HG02885 (cell line): ENCODE results near the gene RMDN3.

Experiments
- ATAC-seq: cut with Tn5 transposase; IDR thresholded peaks from one replicate; pipeline ENCODE4 v1.9.1; 2021; ENCODE audit warnings: mild to moderate bottlenecking; ENCODE audit not compliant: unreplicated experiment, poor library complexity

Gene RMDN3

GRCh38 chr15:40697916-40698315 is 57.1 kb downstream of the RMDN3 start:
- no peak for ATAC-seq

- no peak for ATAC-seq
Observed at GRCh38 chr15:40696228-40696627, 58.8 kb downstream of the RMDN3 start.

DNA sequence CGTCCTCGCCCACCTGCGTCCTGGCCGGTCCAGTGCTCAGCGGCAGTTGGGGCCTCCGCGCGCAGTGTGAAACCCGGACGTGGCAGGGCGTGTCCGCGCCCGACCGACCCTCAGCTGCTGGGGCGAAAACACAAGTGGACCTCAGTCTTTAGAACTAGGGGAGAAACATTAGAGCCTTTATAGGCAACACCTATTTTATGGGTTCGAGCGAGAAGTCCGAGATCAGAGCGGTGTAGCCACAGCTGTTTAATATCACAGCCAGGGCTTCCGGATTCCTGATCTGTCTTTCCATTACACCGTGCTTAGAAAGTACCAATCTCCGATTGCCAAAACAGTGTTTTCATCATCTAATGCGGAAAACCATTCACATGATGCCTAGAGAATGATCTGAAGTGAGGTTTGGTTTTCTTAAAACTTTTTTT is 59.6 kb downstream of the RMDN3 start:
- ATAC-seq, result peak; percentile 31

GRCh38 chr15:40694688-40695468 is 60.2 kb downstream of the RMDN3 start, which contains the start of gene RAD51:
Gene RAD51, plus strand, starts transcription at chr15:40695174. Its CDS starts 3,585 bp downstream, at chr15:40698759.
- ATAC-seq, result peak; percentile 87

DNA sequence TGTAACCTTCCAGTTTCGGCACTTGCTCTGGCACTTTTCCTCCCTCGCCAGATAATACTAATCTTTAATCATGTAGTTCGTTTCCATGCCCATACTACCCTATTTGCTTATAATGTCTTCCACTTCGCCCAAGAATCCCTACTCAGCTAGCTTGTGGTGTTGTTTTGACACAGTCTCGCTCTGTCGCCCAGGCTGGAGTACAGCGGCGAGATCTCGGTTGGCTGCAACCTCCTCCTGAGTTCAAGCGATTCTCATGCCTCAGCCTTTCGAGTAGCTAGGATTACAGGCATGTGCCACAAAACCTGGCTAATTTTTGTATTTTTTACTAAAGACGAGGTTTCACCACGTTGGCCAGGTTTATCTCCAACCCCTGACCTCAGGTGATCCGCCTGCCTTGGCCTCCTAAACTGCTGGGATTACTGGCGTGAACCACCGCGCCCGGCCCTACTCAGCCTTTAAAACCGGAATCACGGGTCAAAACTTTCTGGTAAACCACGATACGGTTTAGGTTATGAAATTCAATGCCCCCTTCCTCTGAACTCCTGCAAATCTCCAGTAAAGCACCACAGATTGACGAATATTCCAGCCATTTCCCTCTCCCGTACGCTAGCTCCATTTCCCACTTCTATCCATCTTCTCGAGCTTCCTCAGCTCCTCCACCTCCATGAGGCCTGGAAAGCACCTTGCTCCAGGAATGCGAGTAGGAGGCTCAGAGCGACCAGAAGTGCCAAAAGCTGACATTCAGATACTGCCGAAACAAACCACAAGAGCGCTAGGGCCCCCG is 61.0 kb downstream of the RMDN3 start:
- ATAC-seq, result no peak

- no peak for ATAC-seq
Observed at GRCh38 chr15:40691737-40692136, 63.3 kb downstream of the RMDN3 start.

- ATAC-seq, result no peak
Observed at GRCh38 chr15:40688932-40689799, 65.9 kb downstream of the RMDN3 start.
